HEK293 (cell line): ENCODE data around the gene GPHN.

Source experiments
- CTCF ChIA-PET: fragments of 350-600 bp; formaldehyde crosslinking; extraction: SDS; loops from one replicate; lab custom pipeline; 2021; ENCODE audit warnings: antibody characterized with exemption; lab: Yijun Ruan, JAX
- POLR2A ChIA-PET: fragments of 300-600 bp; formaldehyde crosslinking; extraction: SDS; loops from one replicate; lab custom pipeline; 2020; ENCODE audit warnings: antibody characterized with exemption, inconsistent platforms; lab: Yijun Ruan, JAX
- H3K27ac ChIP-seq: fragments of 200-500 bp; sonication (Bioruptor generic); 2 replicates; pipeline ENCODE4 v1.5.1; 2014; ENCODE audit warnings: low read depth, low read length, control low read depth, inconsistent platforms; ENCODE audit errors: extremely low read depth
- H3K36me3 ChIP-seq, 2 experiments: fragments of 200-500 bp in 1 of 2; sonication (Bioruptor generic) in 1 of 2; 1 replicate in 1 of 2; 2 replicates in 1 of 2; pipeline ENCODE4 v1.5.1; 2014 to 2017; ENCODE audit warnings: inconsistent platforms in 2 of 2, low read length in 2 of 2; ENCODE audit not compliant: control insufficient read depth in 2 of 2, insufficient read depth in 1 of 2
- H3K4me1 ChIP-seq: fragments of 200-500 bp; sonication (Bioruptor generic); 2 replicates; pipeline ENCODE4 v1.5.1; 2014; ENCODE audit warnings: mild to moderate bottlenecking, low read length, inconsistent platforms; ENCODE audit not compliant: control insufficient read depth, insufficient read depth
- H3K4me3 ChIP-seq: 2 replicates; pipeline ENCODE4 v1.5.1; 2011; ENCODE audit warnings: low read depth, mild to moderate bottlenecking, control low read depth, low read length, moderate library complexity
- H3K9me3 ChIP-seq: fragments of 200-500 bp; sonication (Bioruptor generic); 2 replicates; pipeline ENCODE4 v1.5.1; 2014; ENCODE audit warnings: low read depth, low read length, inconsistent platforms; ENCODE audit not compliant: control insufficient read depth, insufficient read depth
- AEBP2 ChIP-seq: fragments of 450-650 bp; formaldehyde crosslinking; IDR thresholded peaks from 2 replicates; pipeline ENCODE4 v1.5.1; 2016; ENCODE audit warnings: missing biosample characterization, missing genetic modification characterization, borderline replicate concordance
- BCL11A ChIP-seq: fragments of 450-650 bp; formaldehyde crosslinking; IDR thresholded peaks from 2 replicates; pipeline ENCODE4 v1.5.1; 2016; ENCODE audit warnings: low read depth, missing biosample characterization, missing genetic modification characterization
- KLF10 ChIP-seq: fragments of 450-650 bp; IDR thresholded peaks from 2 replicates; pipeline ENCODE4 v1.5.1; 2018; ENCODE audit warnings: missing biosample characterization, mild to moderate bottlenecking, missing genetic modification characterization
- MYNN ChIP-seq: fragments of 450-650 bp; formaldehyde crosslinking; IDR thresholded peaks from 2 replicates; pipeline ENCODE4 v1.5.1; 2016; ENCODE audit warnings: missing biosample characterization, missing genetic modification characterization, borderline replicate concordance
- MZF1 ChIP-seq: fragments of 450-650 bp; formaldehyde crosslinking; IDR thresholded peaks from 2 replicates; pipeline ENCODE4 v1.5.1; 2017; ENCODE audit warnings: missing biosample characterization, missing genetic modification characterization, borderline replicate concordance
- PRDM10 ChIP-seq: fragments of 450-650 bp; formaldehyde crosslinking; IDR thresholded peaks from 2 replicates; pipeline ENCODE4 v1.5.1; 2016; ENCODE audit warnings: missing biosample characterization, missing genetic modification characterization
- ZBTB26 ChIP-seq: fragments of 450-650 bp; formaldehyde crosslinking; optimal IDR thresholded peaks from 2 replicates; pipeline ENCODE3; 2016; ENCODE audit warnings: missing biosample characterization, mild to moderate bottlenecking, missing genetic modification characterization
- ZBTB6 ChIP-seq: fragments of 450-650 bp; formaldehyde crosslinking; IDR thresholded peaks from 2 replicates; pipeline ENCODE4 v1.5.1; 2017; ENCODE audit warnings: missing biosample characterization, missing genetic modification characterization
- ZNF121 ChIP-seq: fragments of 450-650 bp; formaldehyde crosslinking; IDR thresholded peaks from 2 replicates; pipeline ENCODE4 v1.5.1; 2016; ENCODE audit warnings: missing biosample characterization, missing genetic modification characterization
- ZNF148 ChIP-seq: fragments of 450-650 bp; formaldehyde crosslinking; IDR thresholded peaks from 2 replicates; pipeline ENCODE4 v1.5.0; 2017; ENCODE audit warnings: missing biosample characterization, missing genetic modification characterization, borderline replicate concordance
- ZNF157 ChIP-seq: fragments of 450-650 bp; formaldehyde crosslinking; IDR thresholded peaks from 2 replicates; pipeline ENCODE4 v1.5.1; 2016; ENCODE audit warnings: missing biosample characterization, missing genetic modification characterization
- ZNF19 ChIP-seq: fragments of 450-650 bp; formaldehyde crosslinking; IDR thresholded peaks from 2 replicates; pipeline ENCODE4; 2016; ENCODE audit warnings: missing biosample characterization, missing genetic modification characterization, low read depth
- ZNF2 ChIP-seq: fragments of 450-650 bp; formaldehyde crosslinking; IDR thresholded peaks from 2 replicates; pipeline ENCODE4 v1.5.1; 2016; ENCODE audit warnings: missing biosample characterization, missing genetic modification characterization
- ZNF266 ChIP-seq: fragments of 450-650 bp; formaldehyde crosslinking; IDR thresholded peaks from 2 replicates; pipeline ENCODE4 v1.5.1; 2016; ENCODE audit warnings: missing biosample characterization, missing genetic modification characterization, low read depth
- ZNF398 ChIP-seq: fragments of 450-650 bp; formaldehyde crosslinking; IDR thresholded peaks from 2 replicates; pipeline ENCODE4 v1.5.1; 2017; ENCODE audit warnings: missing biosample characterization, missing genetic modification characterization
- ZNF416 ChIP-seq: fragments of 450-650 bp; formaldehyde crosslinking; IDR thresholded peaks from 2 replicates; pipeline ENCODE4 v1.5.1; 2016; ENCODE audit warnings: missing biosample characterization, missing genetic modification characterization
- ZNF473 ChIP-seq: fragments of 450-650 bp; formaldehyde crosslinking; IDR thresholded peaks from 2 replicates; pipeline ENCODE4 v1.5.1; 2017; ENCODE audit warnings: missing biosample characterization, missing genetic modification characterization
- ZNF521 ChIP-seq: fragments of 450-650 bp; formaldehyde crosslinking; IDR thresholded peaks from 2 replicates; pipeline ENCODE4 v1.5.1; 2017; ENCODE audit warnings: missing biosample characterization, mild to moderate bottlenecking, missing genetic modification characterization
- ZNF629 ChIP-seq: fragments of 450-650 bp; formaldehyde crosslinking; IDR thresholded peaks from 2 replicates; pipeline ENCODE4 v1.5.1; 2017; ENCODE audit warnings: missing biosample characterization, missing genetic modification characterization
- ZNF639 ChIP-seq: fragments of 450-650 bp; formaldehyde crosslinking; IDR thresholded peaks from 2 replicates; pipeline ENCODE4 v1.5.1; 2016; ENCODE audit warnings: missing biosample characterization, missing genetic modification characterization
- ZNF654 ChIP-seq: fragments of 450-650 bp; formaldehyde crosslinking; IDR thresholded peaks from 2 replicates; pipeline ENCODE4 v1.5.1; 2016; ENCODE audit warnings: low read depth, missing biosample characterization, missing genetic modification characterization
- ZNF677 ChIP-seq: fragments of 450-650 bp; IDR thresholded peaks from 2 replicates; pipeline ENCODE4 v1.5.0; 2018; ENCODE audit warnings: missing biosample characterization, mild to moderate bottlenecking, missing genetic modification characterization, moderate library complexity

GPHN gene

GRCh38 chr14:67108230-67108629 lies 600.3 kb downstream of the GPHN start:
- ChIA-PET CTCF (no interaction called here), POLR2A (no interaction called here)

GRCh38 chr14:67111022-67111421 lies 603.1 kb downstream of the GPHN start:
- no peaks in the 10 kb centered on the region for H3K4me1 ChIP-seq
- TF ChIP-seq AEBP2 (tag by site-specific recombination) (no peak), MYNN (tag by site-specific recombination) (no peak), ZNF148 (tag by site-specific recombination) (no peak), ZBTB6 (no peak), ZNF521 (tag by site-specific recombination) (no peak), ZNF398 (tag by site-specific recombination) (no peak), ZNF121 (tag by site-specific recombination) (no peak), ZNF19 (tag by site-specific recombination) (no peak), ZNF677 (tag by site-specific recombination) (no peak), ZNF157 (tag by site-specific recombination) (no peak), ZNF266 (no peak), ZNF416 (tag by site-specific recombination) (no peak), PRDM10 (tag by site-specific recombination) (no peak), BCL11A (no peak)

More at GRCh38 chr14:67108230-67108629, 600.3 kb downstream of the GPHN start:
- Histone ChIP-seq H3K9me3 (no peaks in the 10 kb centered on the region), H3K4me3 (no peak overlapping the region), H3K4me1 (no peaks in the 10 kb centered on the region), H3K36me3 (no peaks in the 10 kb centered on the region), H3K27ac (no peak overlapping the region)
- TF ChIP-seq KLF10 (tag by site-specific recombination) = no peak
- TF ChIP-seq ZBTB26 (tag by site-specific recombination) = no peak
- no peak for TF ChIP-seq ZNF654
- no peak for TF ChIP-seq ZNF473 (tag by site-specific recombination)
- TF ChIP-seq ZNF2 (tag by site-specific recombination) = no peak
- no peak for TF ChIP-seq ZNF639 (tag by site-specific recombination)
- TF ChIP-seq MZF1 (tag by site-specific recombination) = no peak
- no peak for TF ChIP-seq ZNF629 (tag by site-specific recombination)

More at GRCh38 chr14:67111022-67111421, 603.1 kb downstream of the GPHN start:
- no peaks in the 10 kb centered on the region for H3K9me3 ChIP-seq
- no peaks in the 10 kb centered on the region for H3K36me3 ChIP-seq
- POLR2A ChIA-PET = no interaction called here
- no peak overlapping the region for H3K4me3 ChIP-seq
- H3K27ac ChIP-seq = no peak overlapping the region
- CTCF ChIA-PET = interaction anchor here (0.6 kb wide), 1 partner anchor 36 kb away, joined by 3 read pairs; no protein-coding TSS in a partner anchor
